Osteocyte (in vitro differentiated cells): Measurements from ENCODE around the gene JUND. TPM values are rescaled to one million over a fixed set of nuclear protein-coding genes. Genes with fewer than 3 reads are reported as not detected.

Source experiments
- DNase-seq: peaks from one replicate; pipeline ENCODE4 v3.0.0; 2021; ENCODE audit warnings: mixed read lengths; ENCODE audit not compliant: unreplicated experiment; ENCODE audit errors: extremely low spot score
- H3K27ac Mint-ChIP-seq: one replicate; pipeline ENCODE4 v1.8.0; 2021; ENCODE audit warnings: mild to moderate bottlenecking, mixed read lengths; ENCODE audit not compliant: unreplicated experiment
- H3K27me3 Mint-ChIP-seq: one replicate; pipeline ENCODE4 v1.8.0; 2021; ENCODE audit warnings: mixed read lengths; ENCODE audit not compliant: unreplicated experiment
- H3K36me3 Mint-ChIP-seq: one replicate; pipeline ENCODE4 v1.8.0; 2021; ENCODE audit warnings: mixed read lengths; ENCODE audit not compliant: unreplicated experiment
- H3K4me1 Mint-ChIP-seq: one replicate; pipeline ENCODE4 v1.8.0; 2021; ENCODE audit warnings: mixed read lengths; ENCODE audit not compliant: unreplicated experiment
- H3K4me3 Mint-ChIP-seq: one replicate; pipeline ENCODE4 v1.8.0; 2021; ENCODE audit warnings: mild to moderate bottlenecking, moderate library complexity, mixed read lengths; ENCODE audit not compliant: unreplicated experiment
- H3K9me3 Mint-ChIP-seq: one replicate; pipeline ENCODE4 v1.8.0; 2021; ENCODE audit warnings: mixed read lengths; ENCODE audit not compliant: unreplicated experiment
- CTCF ChIP-seq: fragments of 200-600 bp; sonication (generic); IDR thresholded peaks from 2 replicates; pipeline ENCODE4 v1.5.0; 2021; ENCODE audit warnings: antibody characterized with exemption, mild to moderate bottlenecking, moderate library complexity
- total RNA-seq: library from RNA; stranded (reverse); gene quantifications from 2 replicates; pipeline ENCODE4 v1.2.1, GENCODE V29; 2021

The JUND gene
- total RNA-seq, 1 donor from 2014 or later, result 241 TPM

- no peak for DNase-seq
- peaks cover 45% of the 10 kb centered on the region for H3K4me1 Mint-ChIP-seq
Measured at GRCh38 chr19:18306888-18307260, 25.5 kb upstream of the JUND start.

GRCh38 chr19:18306209-18306887, 24.9 kb upstream of the JUND start:
- peaks cover 5% of the 10 kb centered on the region for H3K36me3 Mint-ChIP-seq
- H3K27me3 Mint-ChIP-seq, result no peaks in the 10 kb centered on the region
- DNase-seq, result no peak
- TF ChIP-seq CTCF, result no peak
- peaks cover 45% of the 10 kb centered on the region for H3K4me1 Mint-ChIP-seq
- H3K9me3 Mint-ChIP-seq, result no peaks in the 10 kb centered on the region
- H3K4me3 Mint-ChIP-seq, result no peak overlapping the region
- H3K27ac Mint-ChIP-seq, result peak overlapping the region; percentile 100

More at GRCh38 chr19:18306888-18307260, 25.5 kb upstream of the JUND start:
- Mint-ChIP-seq H3K9me3 (no peaks in the 10 kb centered on the region), H3K36me3 (peaks cover 5% of the 10 kb centered on the region), H3K27me3 (no peaks in the 10 kb centered on the region), H3K4me3 (peak overlapping the region; percentile 46), H3K27ac (peak overlapping the region; percentile 100)
- no peak for TF ChIP-seq CTCF

DNA sequence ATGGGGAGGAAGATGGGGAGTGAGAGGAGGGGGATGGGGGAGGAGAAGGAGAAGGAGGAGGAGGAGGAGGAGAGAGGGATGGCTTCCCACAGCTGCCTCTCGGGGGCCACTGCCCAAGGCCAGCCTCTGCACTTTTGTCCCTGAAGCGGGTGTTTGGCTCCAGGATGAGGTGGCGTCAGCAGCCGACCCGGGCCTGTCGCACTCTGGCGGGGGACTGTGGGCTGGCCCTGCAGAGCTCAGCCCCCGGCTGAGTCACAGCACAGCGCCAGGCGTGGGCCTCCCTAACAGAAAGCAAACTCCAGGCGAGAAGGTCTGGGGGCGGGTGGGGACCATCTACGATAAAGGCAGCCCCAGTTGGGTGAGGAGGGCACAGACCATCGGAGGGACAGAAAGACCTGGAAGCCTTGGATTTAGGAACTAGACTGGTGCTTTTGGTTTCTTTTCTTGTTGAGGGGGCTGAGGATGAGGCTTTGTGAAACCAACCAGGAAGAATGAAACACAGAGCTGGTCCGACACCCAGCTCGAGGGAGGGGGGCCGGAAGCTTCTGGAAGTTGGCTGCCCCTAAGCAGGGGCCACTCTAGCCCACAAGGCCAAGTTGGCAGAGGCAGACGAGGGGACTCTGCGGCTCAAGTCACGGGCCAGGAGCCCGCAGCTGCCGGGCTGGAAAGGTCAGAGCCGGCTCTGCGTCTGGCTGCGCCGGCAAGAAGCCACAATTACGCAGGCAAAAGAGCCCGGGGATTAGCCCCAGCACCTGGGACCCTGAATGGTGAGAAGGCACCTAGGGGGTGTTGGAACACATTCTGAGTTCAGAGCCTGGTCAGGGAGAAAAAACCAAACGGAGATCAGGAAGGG, 23.3 kb upstream of the JUND start:
- no peak for DNase-seq
- Mint-ChIP-seq H3K27me3 (no peaks in the 10 kb centered on the region), H3K4me1 (peaks cover 52% of the 10 kb centered on the region), H3K4me3 (peak overlapping the region; percentile 71), H3K9me3 (no peaks in the 10 kb centered on the region), H3K36me3 (peaks cover 5% of the 10 kb centered on the region), H3K27ac (peak overlapping the region; percentile 100)
- TF ChIP-seq CTCF, result no peak

DNA sequence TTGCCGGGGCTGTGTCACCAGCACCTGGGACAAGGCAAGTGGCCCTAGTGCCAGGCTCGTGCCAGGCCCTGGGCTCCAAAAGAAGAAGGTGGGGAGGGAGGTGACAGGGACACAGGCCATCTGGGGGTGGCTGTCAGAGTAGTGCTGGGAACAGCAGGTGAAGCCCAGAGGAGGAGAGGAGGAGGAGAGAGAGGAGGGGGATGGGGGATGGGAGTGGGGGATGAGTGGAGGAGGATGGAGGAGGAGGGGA, 22.7 kb upstream of the JUND start:
- Mint-ChIP-seq H3K4me1 (peaks cover 52% of the 10 kb centered on the region), H3K27ac (peak overlapping the region; percentile 100), H3K27me3 (no peaks in the 10 kb centered on the region), H3K4me3 (peak overlapping the region; percentile 71), H3K9me3 (no peaks in the 10 kb centered on the region), H3K36me3 (peaks cover 5% of the 10 kb centered on the region)
- DNase-seq, result no peak
- TF ChIP-seq CTCF, result no peak

DNA sequence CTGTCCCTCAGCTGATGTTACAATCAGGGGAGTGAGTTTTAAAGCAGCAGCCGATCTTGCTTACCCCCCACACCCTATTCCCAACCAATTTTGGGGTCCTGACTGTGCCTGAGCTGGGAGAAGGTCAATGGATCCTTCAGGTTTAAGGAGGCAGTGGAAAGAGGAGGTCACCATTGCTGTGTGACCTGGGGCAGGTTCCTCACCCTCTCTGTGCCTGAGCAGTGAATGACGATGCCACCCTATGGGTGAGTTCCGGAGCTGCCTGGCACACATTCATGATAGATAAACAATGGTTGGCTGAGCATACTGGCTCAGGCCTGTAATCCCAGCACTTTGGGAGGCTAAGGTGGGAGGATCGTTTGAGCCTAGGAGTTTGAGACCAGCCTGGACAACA, 20.3 kb upstream of the JUND start:
- Mint-ChIP-seq H3K4me3 (no peak overlapping the region), H3K36me3 (no peaks in the 10 kb centered on the region), H3K27me3 (no peaks in the 10 kb centered on the region), H3K4me1 (peaks cover 46% of the 10 kb centered on the region), H3K27ac (peak overlapping the region; percentile 44), H3K9me3 (no peaks in the 10 kb centered on the region)
- no peak for TF ChIP-seq CTCF
- no peak for DNase-seq
